ENCODE results near the gene AFP.

Gene AFP

DNA sequence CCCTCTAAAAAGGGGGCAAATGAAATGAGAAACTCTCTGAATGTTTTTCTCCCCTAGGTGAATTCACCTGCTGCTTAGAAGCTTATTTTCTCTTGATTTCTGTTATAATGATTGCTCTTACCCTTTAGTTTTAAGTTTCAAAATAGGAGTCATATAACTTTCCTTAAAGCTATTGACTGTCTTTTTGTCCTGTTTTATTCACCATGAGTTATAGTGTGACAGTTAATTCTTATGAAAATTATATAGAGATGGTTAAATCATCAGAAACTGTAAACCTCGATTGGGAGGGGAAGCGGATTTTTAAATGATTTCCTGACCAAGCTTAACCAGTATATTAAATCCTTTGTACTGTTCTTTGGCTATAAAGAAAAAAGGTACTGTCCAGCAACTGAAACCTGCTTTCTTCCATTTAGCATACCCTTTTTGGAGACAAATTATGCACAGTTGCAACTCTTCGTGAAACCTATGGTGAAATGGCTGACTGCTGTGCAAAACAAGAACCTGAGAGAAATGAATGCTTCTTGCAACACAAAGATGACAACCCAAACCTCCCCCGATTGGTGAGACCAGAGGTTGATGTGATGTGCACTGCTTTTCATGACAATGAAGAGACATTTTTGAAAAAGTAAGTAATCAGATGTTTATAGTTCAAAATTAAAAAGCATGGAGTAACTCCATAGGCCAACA lies 27.7 kb upstream of the AFP start:
- Histone ChIP-seq H3K9me3 (ENCODE audit: control insufficient read depth, insufficient read depth, low read length) (no peaks in the 10 kb centered on the region), H3K9ac (ENCODE audit: low read depth, low read length) (no peak overlapping the region), H3K36me3 (ENCODE audit: insufficient read depth, low read length) (no peaks in the 10 kb centered on the region), H3K4me1 (ENCODE audit: insufficient read depth, low read length) (peaks cover 6% of the 10 kb centered on the region; the same call in 1 of the 2 replicates)

DNA sequence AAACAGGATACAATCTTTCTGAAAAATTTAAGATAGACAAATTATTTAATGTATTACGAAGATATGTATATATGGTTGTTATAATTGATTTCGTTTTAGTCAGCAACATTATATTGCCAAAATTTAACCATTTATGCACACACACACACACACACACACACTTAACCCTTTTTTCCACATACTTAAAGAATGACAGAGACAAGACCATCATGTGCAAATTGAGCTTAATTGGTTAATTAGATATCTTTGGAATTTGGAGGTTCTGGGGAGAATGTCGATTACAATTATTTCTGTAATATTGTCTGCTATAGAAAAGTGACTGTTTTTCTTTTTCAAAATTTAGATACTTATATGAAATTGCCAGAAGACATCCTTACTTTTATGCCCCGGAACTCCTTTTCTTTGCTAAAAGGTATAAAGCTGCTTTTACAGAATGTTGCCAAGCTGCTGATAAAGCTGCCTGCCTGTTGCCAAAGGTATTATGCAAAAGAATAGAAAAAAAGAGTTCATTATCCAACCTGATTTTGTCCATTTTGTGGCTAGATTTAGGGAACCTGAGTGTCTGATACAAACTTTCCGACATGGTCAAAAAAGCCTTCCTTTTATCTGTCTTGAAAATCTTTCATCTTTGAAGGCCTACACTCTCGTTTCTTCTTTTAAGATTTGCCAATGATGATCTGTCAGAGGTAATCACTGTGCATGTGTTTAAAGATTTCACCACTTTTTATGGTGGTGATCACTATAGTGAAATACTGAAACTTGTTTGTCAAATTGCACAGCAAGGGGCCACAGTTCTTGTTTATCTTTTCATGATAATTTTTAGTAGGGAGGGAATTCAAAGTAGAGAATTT lies 26.8 kb upstream of the AFP start:
- H3K4me1 ChIP-seq (ENCODE audit: insufficient read depth, low read length): peaks cover 6% of the 10 kb centered on the region; the same call in 1 of the 2 replicates
- H3K36me3 ChIP-seq (ENCODE audit: insufficient read depth, low read length): no peaks in the 10 kb centered on the region
- H3K9ac ChIP-seq (ENCODE audit: low read depth, low read length): no peak overlapping the region
- no peaks in the 10 kb centered on the region for H3K9me3 ChIP-seq (ENCODE audit: control insufficient read depth, insufficient read depth, low read length)

DNA sequence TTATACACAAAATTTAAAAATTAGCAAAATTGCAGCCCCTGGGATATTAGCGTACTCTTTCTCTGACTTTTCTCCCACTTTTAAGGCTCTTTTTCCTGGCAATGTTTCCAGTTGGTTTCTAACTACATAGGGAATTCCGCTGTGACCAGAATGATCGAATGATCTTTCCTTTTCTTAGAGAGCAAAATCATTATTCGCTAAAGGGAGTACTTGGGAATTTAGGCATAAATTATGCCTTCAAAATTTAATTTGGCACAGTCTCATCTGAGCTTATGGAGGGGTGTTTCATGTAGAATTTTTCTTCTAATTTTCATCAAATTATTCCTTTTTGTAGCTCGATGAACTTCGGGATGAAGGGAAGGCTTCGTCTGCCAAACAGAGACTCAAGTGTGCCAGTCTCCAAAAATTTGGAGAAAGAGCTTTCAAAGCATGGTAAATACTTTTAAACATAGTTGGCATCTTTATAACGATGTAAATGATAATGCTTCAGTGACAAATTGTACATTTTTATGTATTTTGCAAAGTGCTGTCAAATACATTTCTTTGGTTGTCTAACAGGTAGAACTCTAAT lies 26.0 kb upstream of the AFP start:
- Histone ChIP-seq H3K9ac (ENCODE audit: low read depth, low read length) (no peak overlapping the region), H3K9me3 (ENCODE audit: control insufficient read depth, insufficient read depth, low read length) (no peaks in the 10 kb centered on the region), H3K36me3 (ENCODE audit: insufficient read depth, low read length) (no peaks in the 10 kb centered on the region), H3K4me1 (ENCODE audit: insufficient read depth, low read length) (peaks cover 6% of the 10 kb centered on the region; the same call in 1 of the 2 replicates)

DNA sequence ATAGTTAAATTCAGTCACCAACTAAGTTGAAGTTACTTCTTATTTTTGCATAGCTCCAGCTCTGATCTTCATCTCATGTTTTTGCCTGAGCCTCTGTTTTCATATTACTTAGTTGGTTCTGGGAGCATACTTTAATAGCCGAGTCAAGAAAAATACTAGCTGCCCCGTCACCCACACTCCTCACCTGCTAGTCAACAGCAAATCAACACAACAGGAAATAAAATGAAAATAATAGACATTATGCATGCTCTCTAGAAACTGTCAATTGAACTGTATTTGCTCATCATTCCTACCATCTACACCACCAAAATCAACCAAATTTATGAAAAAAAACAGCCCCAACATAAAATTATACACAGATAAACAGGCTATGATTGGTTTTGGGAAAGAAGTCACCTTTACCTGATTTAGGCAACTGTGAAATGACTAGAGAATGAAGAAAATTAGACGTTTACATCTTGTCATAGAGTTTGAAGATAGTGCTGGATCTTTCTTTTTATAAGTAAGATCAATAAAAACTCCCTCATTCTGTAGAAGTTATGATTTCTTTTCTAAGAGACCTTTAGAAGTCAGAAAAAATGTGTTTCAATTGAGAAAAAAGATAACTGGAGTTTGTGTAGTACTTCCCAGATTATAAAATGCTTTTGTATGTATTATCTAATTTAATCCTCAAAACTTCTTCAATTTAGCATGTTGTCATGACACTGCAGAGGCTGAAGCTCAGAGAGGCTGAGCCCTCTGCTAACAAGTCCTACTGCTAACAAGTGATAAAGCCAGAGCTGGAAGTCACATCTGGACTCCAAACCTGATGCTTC lies 24.9 kb upstream of the AFP start:
- H3K9ac ChIP-seq (ENCODE audit: low read depth, low read length): no peak overlapping the region
- H3K36me3 ChIP-seq (ENCODE audit: insufficient read depth, low read length): no peaks in the 10 kb centered on the region
- peaks cover 6% of the 10 kb centered on the region; the same call in 1 of the 2 replicates for H3K4me1 ChIP-seq (ENCODE audit: insufficient read depth, low read length)
- H3K9me3 ChIP-seq (ENCODE audit: control insufficient read depth, insufficient read depth, low read length): no peaks in the 10 kb centered on the region

DNA sequence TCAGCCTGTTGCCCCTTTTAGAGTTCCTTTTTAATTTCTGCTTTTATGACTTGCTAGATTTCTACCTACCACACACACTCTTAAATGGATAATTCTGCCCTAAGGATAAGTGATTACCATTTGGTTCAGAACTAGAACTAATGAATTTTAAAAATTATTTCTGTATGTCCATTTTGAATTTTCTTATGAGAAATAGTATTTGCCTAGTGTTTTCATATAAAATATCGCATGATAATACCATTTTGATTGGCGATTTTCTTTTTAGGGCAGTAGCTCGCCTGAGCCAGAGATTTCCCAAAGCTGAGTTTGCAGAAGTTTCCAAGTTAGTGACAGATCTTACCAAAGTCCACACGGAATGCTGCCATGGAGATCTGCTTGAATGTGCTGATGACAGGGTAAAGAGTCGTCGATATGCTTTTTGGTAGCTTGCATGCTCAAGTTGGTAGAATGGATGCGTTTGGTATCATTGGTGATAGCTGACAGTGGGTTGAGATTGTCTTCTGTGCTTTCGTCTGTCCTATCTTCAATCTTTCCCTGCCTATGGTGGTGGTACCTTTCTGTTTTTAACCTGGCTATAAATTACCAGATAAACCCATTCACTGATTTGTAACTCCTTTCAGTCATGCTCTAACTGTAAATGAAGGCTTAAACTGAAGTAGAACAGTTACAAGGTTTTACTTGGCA lies 24.1 kb upstream of the AFP start:
- Histone ChIP-seq H3K9ac (ENCODE audit: low read depth, low read length) (no peak overlapping the region), H3K4me1 (ENCODE audit: insufficient read depth, low read length) (peaks cover 6% of the 10 kb centered on the region; the same call in 1 of the 2 replicates), H3K36me3 (ENCODE audit: insufficient read depth, low read length) (no peaks in the 10 kb centered on the region), H3K9me3 (ENCODE audit: control insufficient read depth, insufficient read depth, low read length) (no peaks in the 10 kb centered on the region)

DNA sequence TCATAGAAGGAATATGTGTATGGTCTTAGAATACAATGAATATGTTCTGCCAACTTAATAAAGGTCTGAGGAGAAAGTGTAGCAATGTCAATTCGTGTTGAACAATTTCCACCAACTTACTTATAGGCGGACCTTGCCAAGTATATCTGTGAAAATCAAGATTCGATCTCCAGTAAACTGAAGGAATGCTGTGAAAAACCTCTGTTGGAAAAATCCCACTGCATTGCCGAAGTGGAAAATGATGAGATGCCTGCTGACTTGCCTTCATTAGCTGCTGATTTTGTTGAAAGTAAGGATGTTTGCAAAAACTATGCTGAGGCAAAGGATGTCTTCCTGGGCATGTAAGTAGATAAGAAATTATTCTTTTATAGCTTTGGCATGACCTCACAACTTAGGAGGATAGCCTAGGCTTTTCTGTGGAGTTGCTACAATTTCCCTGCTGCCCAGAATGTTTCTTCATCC lies 22.7 kb upstream of the AFP start:
- Histone ChIP-seq H3K4me1 (ENCODE audit: insufficient read depth, low read length) (0 out of 2 replicates have a peak, but pooled peaks cover 4% of the 10 kb centered on the region), H3K9ac (ENCODE audit: low read depth, low read length) (no peak overlapping the region), H3K9me3 (ENCODE audit: control insufficient read depth, insufficient read depth, low read length) (no peaks in the 10 kb centered on the region), H3K36me3 (ENCODE audit: insufficient read depth, low read length) (no peaks in the 10 kb centered on the region)

DNA sequence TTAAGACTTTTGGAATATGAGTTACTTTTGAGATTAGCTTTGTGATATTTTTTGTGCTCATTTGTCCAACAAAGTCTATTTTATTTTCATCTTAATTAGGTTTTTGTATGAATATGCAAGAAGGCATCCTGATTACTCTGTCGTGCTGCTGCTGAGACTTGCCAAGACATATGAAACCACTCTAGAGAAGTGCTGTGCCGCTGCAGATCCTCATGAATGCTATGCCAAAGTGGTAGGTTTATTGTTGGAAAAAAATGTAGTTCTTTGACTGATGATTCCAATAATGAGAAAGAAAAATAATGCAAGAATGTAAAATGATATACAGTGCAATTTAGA lies 21.1 kb upstream of the AFP start:
- H3K9ac ChIP-seq (ENCODE audit: low read depth, low read length): no peak overlapping the region
- no peaks in the 10 kb centered on the region for H3K4me1 ChIP-seq (ENCODE audit: insufficient read depth, low read length)
- no peaks in the 10 kb centered on the region for H3K36me3 ChIP-seq (ENCODE audit: insufficient read depth, low read length)
- H3K9me3 ChIP-seq (ENCODE audit: control insufficient read depth, insufficient read depth, low read length): no peaks in the 10 kb centered on the region

DNA sequence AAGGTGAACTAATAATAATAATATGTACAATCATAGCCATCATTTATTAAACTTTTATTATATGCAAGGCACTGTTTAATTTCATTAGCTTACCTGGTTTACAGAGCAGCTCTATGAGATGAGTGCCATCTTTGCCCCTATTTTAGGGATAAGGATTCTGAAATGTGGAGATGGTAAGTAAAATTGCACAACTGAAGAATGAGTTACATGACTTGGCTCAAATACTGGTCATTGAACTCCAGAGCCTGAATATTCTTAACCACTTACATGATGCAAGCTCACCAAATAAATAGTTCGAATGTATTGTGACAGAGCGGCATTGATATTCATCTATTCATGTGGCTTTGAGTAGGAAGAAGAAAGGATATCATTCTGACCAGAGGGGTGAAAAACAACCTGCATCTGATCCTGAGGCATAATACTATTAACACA lies 20.2 kb upstream of the AFP start:
- Histone ChIP-seq H3K9me3 (ENCODE audit: control insufficient read depth, insufficient read depth, low read length) (no peaks in the 10 kb centered on the region), H3K9ac (ENCODE audit: low read depth, low read length) (no peak overlapping the region), H3K4me1 (ENCODE audit: insufficient read depth, low read length) (no peaks in the 10 kb centered on the region), H3K36me3 (ENCODE audit: insufficient read depth, low read length) (no peaks in the 10 kb centered on the region)

DNA sequence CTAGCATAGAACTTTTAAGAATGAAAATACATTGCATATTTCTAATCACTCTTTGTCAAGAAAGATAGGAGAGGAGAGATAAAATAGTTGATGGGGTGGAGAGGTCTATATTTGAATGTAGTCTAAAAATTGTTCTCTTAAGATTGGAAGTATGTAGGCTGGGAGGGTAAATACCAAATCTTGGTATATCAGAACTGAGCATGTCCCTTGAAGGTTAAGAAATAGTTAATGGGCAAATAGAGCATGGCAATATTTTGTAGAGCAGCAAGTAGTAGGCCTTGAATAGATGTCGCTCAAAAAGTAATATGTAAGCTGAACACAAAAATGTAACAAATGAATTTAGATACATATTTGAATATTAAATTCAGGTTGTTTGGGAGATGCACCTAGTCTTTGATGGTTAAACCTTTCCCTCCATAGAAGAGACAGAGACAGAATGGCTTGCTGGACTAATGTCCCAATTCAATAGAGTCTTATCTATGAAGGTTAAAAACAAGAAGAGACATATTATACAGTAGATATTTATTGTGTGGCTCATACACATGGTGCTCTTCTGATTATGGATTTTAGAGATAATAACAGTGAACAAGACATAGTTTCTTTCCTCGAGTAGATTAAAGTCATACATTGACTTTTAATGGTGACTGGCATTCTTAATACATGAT lies 19.5 kb upstream of the AFP start:
- Histone ChIP-seq H3K4me1 (ENCODE audit: insufficient read depth, low read length) (no peaks in the 10 kb centered on the region), H3K9me3 (ENCODE audit: control insufficient read depth, insufficient read depth, low read length) (no peaks in the 10 kb centered on the region), H3K36me3 (ENCODE audit: insufficient read depth, low read length) (no peaks in the 10 kb centered on the region), H3K9ac (ENCODE audit: low read depth, low read length) (no peak overlapping the region)

DNA sequence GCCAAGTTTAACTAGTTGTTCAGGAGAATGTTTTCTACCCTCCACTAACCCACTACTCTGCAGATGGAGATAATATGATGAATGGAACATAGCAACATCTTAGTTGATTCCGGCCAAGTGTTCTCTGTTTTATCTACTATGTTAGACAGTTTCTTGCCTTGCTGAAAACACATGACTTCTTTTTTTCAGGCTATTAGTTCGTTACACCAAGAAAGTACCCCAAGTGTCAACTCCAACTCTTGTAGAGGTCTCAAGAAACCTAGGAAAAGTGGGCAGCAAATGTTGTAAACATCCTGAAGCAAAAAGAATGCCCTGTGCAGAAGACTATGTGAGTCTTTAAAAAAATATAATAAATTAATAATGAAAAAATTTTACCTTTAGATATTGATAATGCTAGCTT lies 18.7 kb upstream of the AFP start:
- H3K4me1 ChIP-seq (ENCODE audit: insufficient read depth, low read length): no peaks in the 10 kb centered on the region
- no peak overlapping the region for H3K9ac ChIP-seq (ENCODE audit: low read depth, low read length)

DNA sequence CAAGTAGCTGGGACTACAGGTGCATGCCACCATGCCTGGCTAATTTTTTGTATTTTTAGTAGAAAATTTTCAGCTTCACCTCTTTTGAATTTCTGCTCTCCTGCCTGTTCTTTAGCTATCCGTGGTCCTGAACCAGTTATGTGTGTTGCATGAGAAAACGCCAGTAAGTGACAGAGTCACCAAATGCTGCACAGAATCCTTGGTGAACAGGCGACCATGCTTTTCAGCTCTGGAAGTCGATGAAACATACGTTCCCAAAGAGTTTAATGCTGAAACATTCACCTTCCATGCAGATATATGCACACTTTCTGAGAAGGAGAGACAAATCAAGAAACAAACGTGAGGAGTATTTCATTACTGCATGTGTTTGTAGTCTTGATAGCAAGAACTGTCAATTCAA lies 18.0 kb upstream of the AFP start:
- Histone ChIP-seq H3K36me3 (ENCODE audit: insufficient read depth, low read length) (no peaks in the 10 kb centered on the region), H3K4me1 (ENCODE audit: insufficient read depth, low read length) (no peaks in the 10 kb centered on the region), H3K9me3 (ENCODE audit: control insufficient read depth, insufficient read depth, low read length) (no peaks in the 10 kb centered on the region), H3K9ac (ENCODE audit: low read depth, low read length) (no peak overlapping the region)

More for the DNA sequence above, 18.7 kb upstream of the AFP start:
- Histone ChIP-seq H3K36me3 (ENCODE audit: insufficient read depth, low read length) (no peaks in the 10 kb centered on the region), H3K9me3 (ENCODE audit: control insufficient read depth, insufficient read depth, low read length) (no peaks in the 10 kb centered on the region)

DNA sequence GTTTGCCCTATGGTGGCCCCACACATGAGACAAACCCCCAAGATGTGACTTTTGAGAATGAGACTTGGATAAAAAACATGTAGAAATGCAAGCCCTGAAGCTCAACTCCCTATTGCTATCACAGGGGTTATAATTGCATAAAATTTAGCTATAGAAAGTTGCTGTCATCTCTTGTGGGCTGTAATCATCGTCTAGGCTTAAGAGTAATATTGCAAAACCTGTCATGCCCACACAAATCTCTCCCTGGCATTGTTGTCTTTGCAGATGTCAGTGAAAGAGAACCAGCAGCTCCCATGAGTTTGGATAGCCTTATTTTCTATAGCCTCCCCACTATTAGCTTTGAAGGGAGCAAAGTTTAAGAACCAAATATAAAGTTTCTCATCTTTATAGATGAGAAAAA lies 17.3 kb upstream of the AFP start:
- H3K9me3 ChIP-seq (ENCODE audit: control insufficient read depth, insufficient read depth, low read length): no peaks in the 10 kb centered on the region
- H3K9ac ChIP-seq (ENCODE audit: low read depth, low read length): no peak overlapping the region
- no peaks in the 10 kb centered on the region for H3K36me3 ChIP-seq (ENCODE audit: insufficient read depth, low read length)
- H3K4me1 ChIP-seq (ENCODE audit: insufficient read depth, low read length): no peaks in the 10 kb centered on the region

Measured in ES-I3 (cell line).